Liver (tissue), 9 donors: ENCODE data around the gene POU2F2. TPM values are rescaled to one million over a fixed set of nuclear protein-coding genes. Genes with fewer than 3 reads are reported as not detected.

ENCODE experiments used
- DNase-seq: peaks from one replicate; pipeline ENCODE4 v3.0.0-alpha.2; 2017; ENCODE audit warnings: low spot score
- H3K27ac ChIP-seq, 2 donors: one replicate each; pipeline ENCODE4 v1.7.0; 2013; ENCODE audit warnings: inconsistent platforms in 2 of 2, low read length in 2 of 2, control low read depth in 1 of 2, low read depth in 1 of 2, mild to moderate bottlenecking in 1 of 2
- H3K27me3 ChIP-seq, 4 donors: one replicate each; pipeline versions ENCODE4 v1.6.1 to v1.7.0; 2013; ENCODE audit warnings: low read length in 3 of 4, inconsistent platforms in 1 of 4, mild to moderate bottlenecking in 1 of 4, moderate library complexity in 1 of 4; ENCODE audit not compliant: control insufficient read depth in 4 of 4, insufficient read depth in 4 of 4
- H3K36me3 ChIP-seq, 4 donors: one replicate each; pipeline versions ENCODE4 v1.6.1 to v1.7.0; 2013; ENCODE audit warnings: low read length in 3 of 4, mild to moderate bottlenecking in 3 of 4, low read depth in 1 of 4, moderate library complexity in 1 of 4; ENCODE audit not compliant: control insufficient read depth in 4 of 4, insufficient read depth in 3 of 4
- H3K4me1 ChIP-seq, 4 donors: one replicate each; pipeline versions ENCODE4 v1.6.1 to v1.7.0; 2013; ENCODE audit warnings: low read length in 3 of 4, mild to moderate bottlenecking in 3 of 4, moderate library complexity in 1 of 4; ENCODE audit not compliant: control insufficient read depth in 4 of 4, insufficient read depth in 4 of 4
- H3K4me3 ChIP-seq, 3 donors: one replicate each; pipeline versions ENCODE4 v1.6.1 to v1.7.0; 2013; ENCODE audit warnings: low read length in 3 of 3, control low read depth in 1 of 3, low read depth in 1 of 3, mild to moderate bottlenecking in 1 of 3
- H3K9ac ChIP-seq, 2 donors: one replicate each; pipeline ENCODE4 v1.7.0; 2013; ENCODE audit warnings: low read length in 2 of 2, mild to moderate bottlenecking in 2 of 2, moderate library complexity in 2 of 2, control low read depth in 1 of 2, low read depth in 1 of 2
- H3K9me3 ChIP-seq, 4 donors: one replicate each; pipeline versions ENCODE4 v1.6.1 to v1.7.0; 2013; ENCODE audit warnings: low read length in 3 of 4; ENCODE audit not compliant: control insufficient read depth in 4 of 4
- ATF3 ChIP-seq: IDR thresholded peaks from 2 replicates; pipeline ENCODE4 v1.6.1; 2016; ENCODE audit warnings: antibody characterized with exemption
- CTCF ChIP-seq: fragments of 150-350 bp; IDR thresholded peaks from 2 replicates; pipeline ENCODE4 v1.5.1; 2017; ENCODE audit warnings: improper control_type of control experiment, low read depth, low read length; ENCODE audit not compliant: missing input control
- EGR1 ChIP-seq, 2 donors: IDR thresholded peaks; 2 replicates each; pipeline ENCODE4 v1.6.1; 2016 to 2018; ENCODE audit warnings: antibody characterized with exemption in 2 of 2, low read depth in 2 of 2
- FOXA1 ChIP-seq: IDR thresholded peaks from 2 replicates; pipeline ENCODE4 v1.6.1; 2016; ENCODE audit warnings: antibody characterized with exemption
- GABPA ChIP-seq, 2 donors: IDR thresholded peaks in 1 of 2; conservative IDR thresholded peaks in 1 of 2; 2 replicates each; pipeline ENCODE4 v1.6.1; 2016; ENCODE audit warnings: antibody characterized with exemption in 2 of 2, mild to moderate bottlenecking in 1 of 2, moderate library complexity in 1 of 2
- HNF4A ChIP-seq, 2 donors: conservative IDR thresholded peaks; 2 replicates each; pipeline ENCODE4 v1.6.1; 2016; ENCODE audit warnings: antibody characterized with exemption in 2 of 2, mild to moderate bottlenecking in 2 of 2
- HNF4G ChIP-seq: IDR thresholded peaks from 2 replicates; pipeline ENCODE4 v1.6.1; 2016; ENCODE audit warnings: antibody characterized with exemption
- JUND ChIP-seq, 2 donors: IDR thresholded peaks; 2 replicates each; pipeline ENCODE4 v1.6.1; 2016; ENCODE audit warnings: antibody characterized with exemption in 2 of 2
- NR2F2 ChIP-seq: IDR thresholded peaks from 2 replicates; pipeline ENCODE4 v1.6.1; 2016; ENCODE audit warnings: antibody characterized with exemption
- RAD21 ChIP-seq, 2 donors: IDR thresholded peaks; 2 replicates each; pipeline ENCODE4 v1.6.1; 2016; ENCODE audit warnings: antibody characterized with exemption in 2 of 2, mild to moderate bottlenecking in 2 of 2
- REST ChIP-seq: IDR thresholded peaks from 2 replicates; pipeline ENCODE4 v1.6.1; 2016; ENCODE audit warnings: antibody characterized with exemption, mild to moderate bottlenecking
- RXRA ChIP-seq, 2 donors: IDR thresholded peaks; 2 replicates each; pipeline ENCODE4 v1.6.1; 2017 to 2018; ENCODE audit warnings: antibody characterized with exemption in 2 of 2, mild to moderate bottlenecking in 1 of 2
- SP1 ChIP-seq: IDR thresholded peaks from 2 replicates; pipeline ENCODE4 v1.6.1; 2018; ENCODE audit warnings: antibody characterized with exemption, mild to moderate bottlenecking
- TAF1 ChIP-seq: conservative IDR thresholded peaks from 2 replicates; pipeline ENCODE4 v1.6.1; 2016; ENCODE audit warnings: antibody characterized with exemption, mild to moderate bottlenecking
- YY1 ChIP-seq: IDR thresholded peaks from 2 replicates; pipeline ENCODE4 v1.6.1; 2016; ENCODE audit warnings: antibody characterized with exemption, mild to moderate bottlenecking
- ZBTB33 ChIP-seq: IDR thresholded peaks from 2 replicates; pipeline ENCODE4 v1.6.1; 2016; ENCODE audit warnings: antibody characterized with exemption
- WGBS: extraction: QIAGEN DNeasy Blood & Tissue Kit; methylation state at CpG from one replicate; pipeline ENCODE4 v1.1.7; 2013; 5-methylcytosine and 5-hydroxymethylcytosine counted together
- polyA plus RNA-seq, 2 donors: library from polyadenylated mRNA; stranded (reverse) in 1 of 2; unstranded in 1 of 2; fragments of 200-250 nt in 1 of 2; fragments of >200 nt in 1 of 2; fragmentation: Nextera tagmentation in 1 of 2; extraction: Ambion mirVana in 1 of 2; gene quantifications; one replicate each; pipeline versions ENCODE4 v1.2.1 to v1.2.3, GENCODE V29; 2013 to 2015
- total RNA-seq, 2 donors: library from RNA; depleted of rRNA; stranded (reverse); fragments of >200 nt; gene quantifications; one replicate each; pipeline ENCODE4 v1.2.3, GENCODE V29; 2014
- TF ChIP-seq, protein P1 (sequence below): IDR thresholded peaks from 2 replicates; pipeline ENCODE4 v1.6.1; 2016; ENCODE audit warnings: antibody characterized with exemption
- donor health status: healthy.
- donor health status: healthy.
- donor health status: healthy.
- donor health status: healthy.
- donor health status: healthy.

Gene POU2F2
- total and polyA plus RNA-seq, 4 donors, result 0.75 to 1.2 (median 0.97) TPM

DNA sequence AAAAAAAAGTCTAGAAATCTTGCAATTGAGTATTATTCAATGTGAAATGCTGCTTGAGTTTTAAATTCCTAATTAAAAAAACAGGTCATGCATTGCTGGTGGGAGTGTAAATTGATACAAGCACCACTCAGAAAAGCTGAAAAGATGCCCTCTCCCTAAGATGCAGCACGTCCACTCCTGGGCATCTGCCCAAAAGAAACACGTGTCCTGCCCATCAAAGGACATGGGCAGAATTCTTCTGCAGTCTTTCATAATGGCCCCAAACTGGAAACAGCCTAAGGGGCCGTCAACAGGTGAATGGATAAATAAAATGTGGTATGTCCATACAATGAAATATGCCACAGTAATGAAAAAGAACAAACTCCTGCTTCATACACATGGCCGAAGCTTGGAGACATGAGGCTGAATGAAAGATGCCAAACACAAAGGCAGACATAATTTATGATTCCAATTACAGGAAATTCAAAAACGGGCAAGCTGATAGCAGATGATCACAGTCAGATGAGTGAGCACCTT is 7.8 kb downstream of the POU2F2 start:
- H3K4me1 ChIP-seq, result no peaks in the 10 kb centered on the region
- TF ChIP-seq REST (no peak), HNF4A (conservative IDR thresholded peaks at IDR 0.05) (no peak), RAD21 (IDR thresholded peaks at IDR 0.05) (no peak), JUND (IDR thresholded peaks at IDR 0.05) (no peak), SP1 (no peak), EGR1 (IDR thresholded peaks at IDR 0.05; ENCODE audit: low read depth in 2 of 2) (no peak)
- no peak for DNase-seq
- no peaks in the 10 kb centered on the region for H3K9me3 ChIP-seq
- no peaks in the 10 kb centered on the region for H3K27me3 ChIP-seq
- no peak overlapping the region for H3K27ac ChIP-seq
- no peak overlapping the region for H3K9ac ChIP-seq
- H3K36me3 ChIP-seq, result no peaks in the 10 kb centered on the region
- WGBS, result 73% methylated on average over 5 of the region's 5 CpGs
- H3K4me3 ChIP-seq, result no peak overlapping the region

GRCh38 chr19:42123765-42124164 is 8.5 kb downstream of the POU2F2 start:
- no peak for DNase-seq
- Histone ChIP-seq H3K36me3 (no peaks in the 10 kb centered on the region), H3K4me3 (no peak overlapping the region), H3K27ac (no peak overlapping the region), H3K9me3 (no peaks in the 10 kb centered on the region), H3K4me1 (no peaks in the 10 kb centered on the region), H3K27me3 (no peaks in the 10 kb centered on the region), H3K9ac (no peak overlapping the region)
- TF ChIP-seq TAF1, result no peak
- TF ChIP-seq RXRA (IDR thresholded peaks at IDR 0.05), result no peak
- TF ChIP-seq YY1, result no peak
- TF ChIP-seq, protein P1, sequence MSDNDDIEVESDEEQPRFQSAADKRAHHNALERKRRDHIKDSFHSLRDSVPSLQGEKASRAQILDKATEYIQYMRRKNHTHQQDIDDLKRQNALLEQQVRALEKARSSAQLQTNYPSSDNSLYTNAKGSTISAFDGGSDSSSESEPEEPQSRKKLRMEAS, result no peak
- TF ChIP-seq HNF4A (conservative IDR thresholded peaks at IDR 0.05), result no peak
- TF ChIP-seq GABPA (IDR thresholded peaks at IDR 0.05 in 1 of 2, conservative IDR thresholded peaks at IDR 0.05 in 1 of 2), result no peak
- TF ChIP-seq CTCF, result no peak
- no peak for TF ChIP-seq REST
- TF ChIP-seq ZBTB33, result no peak
- no peak for TF ChIP-seq SP1
- TF ChIP-seq JUND (IDR thresholded peaks at IDR 0.05), result no peak
- no peak for TF ChIP-seq FOXA1
- TF ChIP-seq HNF4G, result no peak
- TF ChIP-seq RAD21 (IDR thresholded peaks at IDR 0.05), result no peak
- TF ChIP-seq ATF3, result no peak
- TF ChIP-seq NR2F2, result no peak
- TF ChIP-seq EGR1 (IDR thresholded peaks at IDR 0.05; ENCODE audit: low read depth in 2 of 2), result no peak
- 95% methylated on average over 1 of the region's 1 CpG for WGBS
